GM21576 (cell line): Measurements from ENCODE around the gene EEF1AKMT1.

ENCODE experiments used
- ATAC-seq: cut with Tn5 transposase; IDR thresholded peaks from one replicate; pipeline ENCODE4 v1.9.1; 2021; ENCODE audit warnings: mild to moderate bottlenecking, moderate library complexity; ENCODE audit not compliant: unreplicated experiment

Gene EEF1AKMT1

DNA sequence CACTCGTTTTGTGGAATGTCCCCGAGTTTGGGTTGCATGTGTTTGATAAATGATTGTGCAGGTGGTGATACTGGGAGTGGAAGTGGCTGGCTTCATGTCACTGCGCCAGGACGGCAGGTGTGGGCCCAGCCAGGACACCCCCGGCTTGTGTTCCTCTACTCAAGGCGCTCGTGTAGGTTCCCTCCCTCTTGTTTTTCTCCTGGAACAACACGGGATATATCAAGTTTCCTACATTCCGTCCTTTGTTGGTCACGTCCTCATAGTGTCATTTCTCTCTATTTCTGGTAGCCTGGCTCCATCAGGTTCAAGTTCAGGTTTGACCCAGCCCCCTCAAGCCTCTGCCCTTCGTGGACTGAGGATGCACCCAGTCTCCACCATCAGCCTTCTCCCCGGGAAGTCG, 54.0 kb downstream of the EEF1AKMT1 start:
- ATAC-seq: no peak

DNA sequence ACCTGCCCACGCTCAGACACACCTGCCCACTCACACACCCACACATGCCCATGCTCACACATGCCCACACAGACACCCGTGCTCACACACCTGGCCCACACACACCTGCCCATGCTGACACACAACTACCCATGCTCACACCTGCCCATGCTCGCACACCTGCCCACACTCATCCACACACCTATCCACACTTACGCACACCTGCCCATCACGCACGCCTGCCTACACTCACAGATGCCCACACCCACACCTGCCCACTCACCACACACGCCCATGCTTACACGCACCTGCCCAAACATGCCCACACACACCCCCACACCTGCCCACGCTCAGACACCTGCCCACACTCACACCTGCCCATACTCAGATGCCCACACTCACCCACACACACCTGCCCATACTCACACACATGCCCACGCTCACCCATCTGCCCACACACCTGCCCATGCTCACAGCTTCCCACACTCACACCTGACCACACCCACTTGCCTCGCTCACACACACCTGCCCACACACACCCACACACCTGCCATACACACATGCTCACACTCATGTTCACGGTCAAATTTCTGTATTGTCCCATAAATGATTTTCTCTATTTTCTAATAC, 54.7 kb downstream of the EEF1AKMT1 start:
- ATAC-seq: no peak

DNA sequence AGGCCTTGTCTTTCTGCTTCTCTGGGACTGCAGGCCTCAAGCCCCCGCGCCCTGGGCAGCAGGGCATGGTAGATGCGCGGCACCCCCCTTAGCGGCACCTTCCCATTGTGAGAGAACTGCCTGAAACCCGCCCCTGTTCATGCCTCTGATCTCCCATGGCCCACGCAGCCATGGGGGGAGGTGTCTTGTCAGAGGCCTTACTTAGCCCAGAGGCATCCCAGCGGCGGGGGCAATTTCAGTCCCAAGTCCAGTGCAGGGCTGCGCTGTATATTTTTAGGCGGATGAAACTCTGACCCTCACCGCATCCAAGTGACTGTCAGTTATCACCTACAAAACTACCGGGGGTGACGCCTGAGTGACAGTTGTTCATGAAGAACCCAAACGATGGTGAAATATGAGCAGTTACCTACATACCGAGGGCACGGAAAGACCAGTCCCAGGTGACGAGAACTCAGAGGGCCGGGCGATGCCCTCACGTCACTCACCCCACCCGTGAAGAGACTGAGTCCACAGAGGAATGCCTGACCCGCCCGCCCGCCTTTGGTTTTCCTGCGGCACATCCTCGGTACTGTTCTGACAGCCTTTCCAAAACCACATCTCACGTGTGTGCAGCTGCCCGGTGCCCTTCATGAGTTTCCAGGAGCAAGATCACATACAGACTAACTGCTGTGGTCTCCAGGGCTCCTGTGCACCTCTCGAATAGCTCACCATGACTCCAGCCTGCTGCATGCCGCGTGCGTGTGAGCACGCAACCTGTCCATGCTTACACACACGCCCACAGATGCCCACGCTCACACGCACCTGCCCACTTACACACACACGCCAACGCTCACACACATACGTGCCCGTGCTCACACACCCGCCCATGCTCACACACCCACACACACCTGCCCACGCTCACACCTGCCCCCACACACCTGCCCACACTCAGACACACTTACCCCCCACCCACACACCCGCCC, 55.9 kb downstream of the EEF1AKMT1 start:
- ATAC-seq: no peak

DNA sequence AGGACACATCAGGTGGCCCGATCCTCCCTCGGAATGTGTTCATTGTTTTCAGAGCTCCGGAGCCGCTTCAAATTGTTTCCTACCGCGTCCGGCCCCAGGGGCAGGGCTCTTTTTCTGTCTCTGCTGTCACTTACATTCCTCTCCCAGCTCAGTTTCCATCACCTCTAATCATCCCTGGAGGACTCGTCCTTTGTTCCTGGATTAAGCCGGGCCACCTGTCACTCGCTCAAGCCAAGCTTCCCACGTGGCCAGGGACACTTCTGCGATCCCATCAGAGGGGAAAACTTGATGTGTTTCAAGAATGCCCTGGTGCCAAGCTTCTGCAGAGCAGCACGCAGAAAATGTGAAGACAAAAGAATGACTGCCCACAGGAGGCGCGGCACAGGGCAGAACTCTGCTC, 56.8 kb downstream of the EEF1AKMT1 start:
- no peak for ATAC-seq

DNA sequence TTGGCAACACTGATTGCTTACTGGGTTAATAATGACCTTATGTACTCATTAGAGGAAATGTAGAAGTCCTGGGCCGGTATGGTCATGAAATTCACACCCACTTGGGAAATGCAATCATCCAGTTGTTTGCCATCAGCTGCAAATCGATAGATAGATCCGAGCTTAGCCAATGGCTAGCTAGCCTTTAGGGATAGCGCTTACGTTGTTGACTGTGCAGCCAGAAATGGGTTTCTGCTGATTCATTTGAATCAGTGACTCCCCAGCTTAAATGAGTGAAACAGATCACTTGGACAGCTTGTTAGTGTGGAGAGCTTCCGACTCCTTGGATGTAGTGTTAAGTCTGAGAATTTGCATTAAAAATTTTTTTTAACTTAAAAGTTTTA, 58.4 kb downstream of the EEF1AKMT1 start:
- ATAC-seq: no peak

DNA sequence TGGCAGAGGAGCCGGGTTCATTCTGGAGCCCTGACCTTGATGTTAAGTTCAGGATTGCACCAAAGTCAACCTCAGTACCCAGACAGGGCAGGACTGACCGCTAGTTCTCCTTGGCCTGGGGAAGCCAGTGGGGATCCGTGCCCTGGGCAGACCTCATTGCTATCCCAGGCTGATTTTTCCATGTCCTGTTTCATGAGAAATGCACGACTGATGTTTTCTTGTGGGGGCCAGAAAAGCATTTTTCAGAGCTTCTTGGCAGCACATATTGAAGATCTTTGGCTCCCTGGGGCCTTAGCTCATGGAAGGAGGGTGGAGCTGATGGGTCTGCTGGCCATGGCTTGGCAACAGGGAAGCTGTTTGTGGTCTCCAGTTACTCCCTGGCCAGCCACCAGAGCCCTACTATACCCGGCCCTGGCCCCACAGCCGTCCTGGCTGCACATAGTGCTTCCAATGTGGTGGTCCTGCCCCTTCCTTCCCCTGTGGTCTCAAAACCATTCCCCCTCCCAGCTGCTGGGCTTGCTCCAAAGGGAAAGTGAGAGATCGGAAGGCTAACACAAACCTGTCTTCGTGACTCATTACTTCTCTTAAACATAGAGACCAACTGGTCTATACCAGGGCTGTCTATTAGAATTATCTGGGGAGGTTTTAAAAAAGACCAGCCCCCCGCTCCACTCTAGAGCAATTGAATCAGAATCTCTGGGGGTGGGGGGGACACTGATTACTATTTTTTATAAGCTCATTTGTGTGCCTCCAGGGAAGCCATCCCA, 59.0 kb downstream of the EEF1AKMT1 start:
- ATAC-seq: no peak

DNA sequence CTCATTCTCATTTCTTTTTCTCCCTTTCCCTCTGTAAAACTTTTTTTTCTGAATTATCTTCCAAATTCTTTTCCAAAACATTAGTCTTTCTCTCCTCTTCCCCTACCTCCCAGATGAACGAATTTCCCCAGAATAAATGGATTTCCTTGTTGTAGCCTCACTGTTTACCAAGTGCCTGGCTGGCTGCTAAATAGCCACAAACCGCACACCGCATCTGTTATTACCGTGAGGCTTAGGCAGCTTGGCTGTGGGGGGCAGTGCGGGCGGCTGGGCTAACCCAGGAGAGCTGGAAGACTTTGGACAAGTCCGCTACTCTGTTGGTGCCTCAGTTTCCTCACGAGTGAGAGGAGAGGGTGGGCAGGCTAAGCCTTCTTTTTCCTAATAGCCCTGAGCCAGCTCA, 59.6 kb downstream of the EEF1AKMT1 start:
- ATAC-seq: no peak

DNA sequence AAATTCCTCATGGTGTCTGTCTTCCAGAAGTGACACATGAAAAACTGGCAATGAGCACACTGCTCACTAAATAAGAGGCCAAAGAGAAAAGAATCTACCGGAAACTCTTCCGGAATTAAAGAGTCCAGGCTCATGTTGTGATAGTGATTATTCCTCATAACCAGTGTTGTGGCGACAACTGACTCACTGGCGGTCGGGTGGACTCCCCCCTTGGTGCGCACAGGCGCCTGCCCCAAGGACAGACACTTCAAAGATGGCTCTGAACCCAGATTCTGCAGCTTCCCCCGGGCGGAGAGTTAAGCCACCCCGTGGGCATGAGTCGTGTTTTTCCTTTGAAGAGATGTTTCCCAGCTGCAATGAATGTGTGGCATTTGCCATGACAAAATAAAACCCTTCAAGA, 60.0 kb downstream of the EEF1AKMT1 start:
- no peak for ATAC-seq

DNA sequence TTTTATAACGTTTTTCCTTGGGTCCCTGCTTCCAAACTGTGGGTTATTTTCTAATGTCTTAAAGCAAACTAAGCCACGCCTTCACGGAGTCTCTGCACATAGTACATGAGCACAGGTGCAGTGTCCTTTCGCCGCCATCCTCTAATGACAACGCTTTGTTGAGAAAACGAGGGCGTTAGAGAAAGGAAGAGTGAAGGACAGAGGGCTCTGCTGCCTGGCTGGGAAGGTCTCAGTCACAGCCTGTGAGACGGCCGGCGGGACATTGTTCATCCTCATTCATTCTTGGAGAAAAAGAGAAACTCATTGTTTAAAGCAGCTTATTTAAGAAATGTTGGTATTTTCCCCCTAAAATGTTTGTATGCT, 60.8 kb downstream of the EEF1AKMT1 start:
- no peak for ATAC-seq

DNA sequence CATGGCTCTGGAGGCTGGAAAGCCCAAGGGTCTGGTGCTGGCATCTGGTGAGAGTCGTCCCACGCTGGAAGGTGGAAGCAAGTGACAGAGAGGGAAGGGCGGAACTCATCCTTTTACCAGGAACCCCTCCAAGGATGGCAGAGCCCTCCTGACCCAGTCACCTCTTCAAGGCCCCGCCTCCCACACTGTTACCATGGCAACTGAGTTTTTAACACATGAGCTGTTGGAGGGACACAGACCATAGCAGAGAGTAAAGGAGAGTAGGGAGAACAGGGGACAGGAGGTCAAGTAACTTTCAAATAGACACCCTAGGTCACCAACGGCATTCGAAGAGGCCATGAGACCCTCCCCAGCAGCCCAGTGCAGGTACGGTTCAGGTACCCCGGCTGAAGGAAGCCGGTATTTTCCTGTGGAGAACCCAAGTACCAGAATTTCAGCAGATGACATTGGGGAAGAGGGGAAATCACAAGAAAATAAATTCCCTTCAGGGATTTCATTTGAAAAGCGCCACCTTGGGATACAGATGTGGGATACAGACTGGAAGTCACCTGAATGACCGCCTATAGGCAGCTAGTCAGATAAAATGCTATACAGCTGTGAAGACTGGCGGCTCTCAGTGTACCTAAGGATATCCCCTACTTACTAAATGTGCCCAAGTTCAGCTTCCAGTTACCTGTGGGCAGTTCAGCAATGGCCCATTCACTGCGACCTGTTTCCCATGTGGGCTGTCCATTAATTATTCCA, 62.3 kb downstream of the EEF1AKMT1 start:
- no peak for ATAC-seq

DNA sequence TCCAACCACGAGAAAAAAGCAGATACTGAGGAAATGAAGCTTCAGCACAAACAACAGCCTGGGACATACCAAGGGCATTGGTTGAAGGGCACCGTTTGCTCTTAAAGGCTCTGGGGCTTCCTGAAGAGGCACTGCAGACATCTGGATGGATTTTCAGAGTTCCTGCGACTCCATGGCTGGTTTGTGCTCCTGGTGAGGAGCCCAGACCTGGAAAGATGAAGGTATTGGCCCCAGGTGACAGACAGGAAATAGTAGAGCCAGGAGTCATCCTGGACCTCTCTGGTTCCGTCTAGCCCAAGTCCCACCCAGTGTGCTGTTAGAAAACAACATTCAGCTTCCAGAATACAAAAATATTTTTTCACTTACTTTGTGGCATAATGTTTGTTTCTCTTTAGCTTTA, 64.0 kb downstream of the EEF1AKMT1 start:
- no peak for ATAC-seq

DNA sequence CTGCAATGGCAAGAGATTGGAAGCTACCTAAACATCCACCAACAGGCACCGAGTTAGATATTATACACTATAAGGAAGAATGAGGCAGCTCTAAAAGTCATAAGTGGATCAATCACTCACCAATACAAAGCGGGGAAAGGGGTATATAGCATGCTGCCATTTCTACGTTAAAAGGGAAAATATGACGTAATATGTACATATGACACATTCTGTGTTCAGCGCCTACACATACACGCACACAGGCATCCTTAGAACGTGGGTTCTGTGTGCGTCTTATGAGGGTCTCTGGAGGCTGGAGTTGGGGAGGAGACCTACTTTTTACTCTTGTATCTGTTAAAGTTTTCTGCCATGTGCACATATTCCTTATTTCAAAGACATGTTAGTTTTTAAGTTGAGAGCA, 64.4 kb downstream of the EEF1AKMT1 start:
- ATAC-seq: no peak

DNA sequence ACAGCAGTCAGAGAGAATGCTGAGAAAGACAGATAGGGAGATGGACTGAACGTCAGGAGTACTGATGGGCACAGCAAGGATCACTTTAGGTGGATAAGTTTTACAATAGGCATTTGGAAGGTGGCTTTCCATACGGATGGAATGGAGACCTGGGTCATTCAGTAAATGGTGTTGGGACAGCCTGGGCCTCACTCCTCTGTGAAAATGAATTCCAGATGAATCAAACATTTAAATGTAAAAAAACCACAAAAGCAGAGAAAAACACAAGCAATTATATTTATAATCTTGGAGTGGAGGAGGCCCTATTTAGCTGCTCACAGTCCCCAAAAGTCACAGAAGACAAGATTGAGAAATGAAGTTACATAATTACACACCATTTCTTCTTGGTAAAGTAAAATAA, 65.5 kb downstream of the EEF1AKMT1 start:
- no peak for ATAC-seq

DNA sequence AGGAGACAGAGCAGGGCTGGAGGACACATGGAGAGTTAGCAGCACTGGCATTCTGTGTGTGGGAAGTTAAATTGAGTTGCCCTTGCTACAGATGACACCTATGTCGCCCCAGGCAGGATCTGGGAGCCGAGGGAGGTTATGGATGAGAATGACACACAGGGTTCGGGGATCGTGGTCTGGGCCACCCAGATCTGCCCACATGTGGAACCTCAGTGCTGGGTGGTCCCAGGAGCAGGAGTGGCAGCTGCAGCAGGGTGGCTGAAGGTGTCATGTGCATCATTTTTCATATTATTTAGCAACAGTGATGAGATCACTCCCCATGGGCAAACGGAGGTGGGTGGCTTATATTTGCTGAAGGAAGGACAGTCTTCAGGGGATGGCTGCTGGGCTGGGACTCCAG, 67.1 kb downstream of the EEF1AKMT1 start:
- ATAC-seq: no peak

DNA sequence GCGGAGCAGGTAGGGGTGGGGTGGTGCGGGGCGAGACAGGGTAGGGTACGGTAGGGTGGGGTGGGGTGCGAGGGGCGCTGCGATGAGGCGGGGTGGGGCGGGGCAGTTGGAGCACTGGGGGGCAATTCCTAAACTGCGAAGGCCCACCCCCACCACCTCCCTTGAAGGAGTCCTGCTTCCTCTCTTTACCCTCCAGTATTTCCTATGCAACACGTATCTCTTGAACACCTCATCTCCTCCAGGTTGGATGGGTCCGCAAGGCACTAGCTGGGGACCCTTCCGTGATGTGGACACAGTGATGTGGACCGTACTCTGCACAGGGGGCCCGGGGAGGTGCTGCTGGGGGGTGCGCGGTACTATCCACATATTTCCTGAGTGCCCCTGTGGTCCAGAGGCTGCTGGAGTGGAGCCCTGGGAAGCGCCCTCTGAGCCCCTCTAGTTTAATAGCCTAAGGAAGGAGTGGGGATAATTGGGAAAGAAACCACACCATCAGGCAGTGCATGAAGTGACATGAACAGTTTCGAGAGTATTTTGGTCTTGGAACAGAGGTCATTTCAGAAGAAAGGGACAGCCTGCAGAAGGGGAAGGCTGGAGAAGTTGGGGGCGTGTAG, 69.2 kb downstream of the EEF1AKMT1 start:
- ATAC-seq: no peak

DNA sequence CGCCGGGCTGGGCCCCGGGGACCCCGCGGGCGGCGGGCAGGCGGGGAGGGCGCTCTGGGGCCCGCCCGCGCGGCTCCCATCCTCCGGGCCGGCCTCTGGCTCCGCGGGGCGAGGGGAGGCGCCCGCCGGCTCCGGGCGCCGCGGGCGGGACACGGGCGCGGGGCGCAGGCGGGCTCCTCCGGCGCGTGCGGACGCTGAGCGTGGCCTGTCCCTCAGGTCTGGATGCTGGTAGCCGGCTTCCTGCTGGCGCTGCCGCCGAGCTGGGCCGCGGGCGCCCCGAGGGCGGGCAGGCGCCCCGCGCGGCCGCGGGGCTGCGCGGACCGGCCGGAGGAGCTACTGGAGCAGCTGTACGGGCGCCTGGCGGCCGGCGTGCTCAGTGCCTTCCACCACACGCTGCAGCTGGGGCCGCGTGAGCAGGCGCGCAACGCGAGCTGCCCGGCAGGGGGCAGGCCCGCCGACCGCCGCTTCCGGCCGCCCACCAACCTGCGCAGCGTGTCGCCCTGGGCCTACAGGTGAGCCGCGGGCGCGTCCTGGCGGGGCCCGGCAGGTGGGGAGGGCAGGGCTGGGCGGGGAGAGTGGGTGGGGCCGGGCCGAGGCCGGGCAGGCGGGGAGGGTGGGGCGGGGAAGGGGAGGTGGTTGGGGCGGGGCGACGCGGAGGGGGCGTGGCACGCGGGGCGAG, 69.8 kb downstream of the EEF1AKMT1 start:
- peak; percentile 81 for ATAC-seq

DNA sequence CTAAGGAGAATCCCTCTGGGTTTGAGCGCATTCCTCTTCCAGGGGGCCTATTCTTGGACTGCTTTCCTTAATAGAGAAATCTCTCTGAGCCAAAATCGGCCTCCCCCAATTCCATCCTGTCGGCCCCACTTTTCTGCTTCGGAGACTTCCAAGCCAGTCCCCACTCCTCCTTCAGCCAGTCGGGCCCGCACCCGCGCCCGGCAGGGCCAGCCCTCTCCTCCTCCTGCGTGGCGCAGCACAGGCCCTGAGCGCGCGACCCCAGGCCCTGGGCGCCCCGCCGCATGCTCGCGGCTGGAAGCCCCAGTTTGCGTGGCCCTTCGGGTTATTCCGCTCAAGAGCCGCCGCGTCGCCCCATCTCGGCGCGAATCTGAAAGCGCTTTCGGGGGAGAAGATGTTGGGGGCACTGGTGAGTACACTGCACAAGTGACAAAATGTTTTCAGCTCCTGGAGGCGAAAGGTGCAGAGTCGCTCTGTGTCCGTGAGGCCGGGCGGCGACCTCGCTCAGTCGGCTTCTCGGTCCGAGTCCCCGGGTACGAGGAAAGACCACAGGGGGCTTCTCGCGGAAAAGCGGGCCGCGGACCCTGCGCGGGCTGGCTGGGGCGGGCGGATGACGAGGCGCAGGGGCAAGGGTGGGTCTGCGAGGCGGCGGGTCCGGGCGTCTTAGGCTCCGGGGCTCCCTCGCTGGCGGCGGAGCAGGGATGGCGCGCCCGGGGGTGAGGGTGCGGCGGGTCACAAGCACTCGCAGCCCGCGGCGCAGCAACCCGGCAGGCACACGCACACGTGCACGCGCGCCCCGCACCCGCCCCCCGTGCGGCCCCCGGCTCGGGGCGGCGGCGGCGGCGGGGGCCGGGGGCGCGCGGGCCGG, 70.6 kb downstream of the EEF1AKMT1 start, which contains the start of gene IL17D:
IL17D (plus strand) TSS at position 785 of the 865 bp plus-strand sequence. CDS start 303 bp downstream, outside the sequence.
- ATAC-seq: peak; percentile 24

DNA sequence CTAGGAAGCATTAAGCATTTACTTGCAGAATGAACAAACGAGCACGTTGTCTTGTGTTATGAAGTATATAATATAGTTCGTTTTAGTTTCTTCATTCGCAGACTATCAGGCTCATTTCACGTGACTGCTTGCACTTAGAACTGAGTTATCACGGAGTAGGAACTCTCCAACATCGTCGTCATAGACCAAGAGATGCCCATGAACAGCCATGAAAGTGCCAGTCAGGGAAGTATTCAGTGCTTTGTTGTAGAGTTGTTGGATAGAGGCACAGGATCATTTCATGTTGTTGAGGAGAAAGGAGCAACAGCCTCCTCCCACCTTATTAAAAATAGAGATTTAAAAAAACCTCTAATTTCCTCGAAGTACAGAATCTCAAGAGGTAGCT, 71.2 kb downstream of the EEF1AKMT1 start:
- ATAC-seq: no peak

DNA sequence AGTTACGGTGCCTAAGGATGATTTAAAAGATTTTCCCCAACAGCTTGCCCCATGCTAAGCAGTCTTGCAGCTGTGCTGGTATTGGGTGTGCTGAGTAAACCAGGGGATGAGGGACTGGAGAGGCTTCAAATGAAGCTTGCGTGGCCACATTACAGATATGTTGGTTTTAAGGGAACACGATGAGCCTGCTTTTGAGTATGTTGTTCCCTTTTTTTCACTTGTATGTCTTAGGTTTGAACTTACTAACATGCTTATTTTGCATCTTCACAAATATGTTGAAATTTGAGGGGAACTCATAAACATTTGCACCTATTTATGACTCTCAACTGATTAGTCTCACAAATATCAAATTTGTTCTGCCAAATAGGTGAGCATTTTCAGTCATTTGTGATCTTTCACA, 72.3 kb downstream of the EEF1AKMT1 start:
- ATAC-seq: no peak
